IPS-18c (cell line): ENCODE measurements around the gene MFSD6.

Source experiments
- H3K4me3 ChIP-seq: 2 replicates; pipeline ENCODE4 v1.7.0; 2013; ENCODE audit warnings: low read depth, mild to moderate bottlenecking, low read length, moderate library complexity; ENCODE audit not compliant: insufficient read depth
- H3K9me3 ChIP-seq: one replicate; pipeline ENCODE4 v1.6.1; 2013; ENCODE audit warnings: mild to moderate bottlenecking, low read length, moderate library complexity; ENCODE audit not compliant: control insufficient read depth, insufficient read depth

The MFSD6 gene

DNA sequence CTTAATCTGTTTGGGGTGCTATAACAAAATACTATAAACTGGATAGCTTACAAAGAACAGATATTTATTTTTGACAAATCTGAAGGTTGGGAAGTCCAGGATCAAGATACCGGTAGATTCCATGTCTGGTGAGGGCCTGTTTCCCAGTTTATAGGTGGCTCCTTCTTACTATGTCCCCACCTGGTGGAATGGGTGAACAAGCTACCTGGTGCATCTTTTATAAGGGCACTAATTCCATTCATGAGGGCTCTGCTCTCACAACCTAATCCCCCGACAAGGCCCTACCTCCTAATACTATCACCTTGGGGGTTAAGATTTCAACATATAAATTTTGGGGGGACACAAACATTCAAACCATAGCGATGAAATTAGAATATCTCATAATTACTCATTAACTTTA lies 142.0 kb downstream of the MFSD6 start:
- no peak overlapping the region for H3K4me3 ChIP-seq
- H3K9me3 ChIP-seq, result no peaks in the 10 kb centered on the region
